Erythroblast (primary cell): ENCODE results near the gene ZXDB.

Experiments
- DNase-seq, 2 experiments: peaks; one replicate each; lab custom pipeline; 2025; lab: John Stamatoyannopoulos, UW
- GATA1 ChIP-seq: IDR thresholded peaks from 2 replicates; pipeline ENCODE4 v1.6.1; 2011; ENCODE audit warnings: low read depth, mild to moderate bottlenecking, control low read depth, low read length, moderate library complexity
- POLR2A ChIP-seq: IDR thresholded peaks from 2 replicates; pipeline ENCODE4 v1.6.1; 2011; ENCODE audit warnings: mild to moderate bottlenecking, low read length

The ZXDB gene

GRCh38 chrX:57640674-57641016, 48.8 kb downstream of the ZXDB start:
- no peak for TF ChIP-seq POLR2A
- TF ChIP-seq GATA1: no peak
- DNase-seq: no peak

DNA sequence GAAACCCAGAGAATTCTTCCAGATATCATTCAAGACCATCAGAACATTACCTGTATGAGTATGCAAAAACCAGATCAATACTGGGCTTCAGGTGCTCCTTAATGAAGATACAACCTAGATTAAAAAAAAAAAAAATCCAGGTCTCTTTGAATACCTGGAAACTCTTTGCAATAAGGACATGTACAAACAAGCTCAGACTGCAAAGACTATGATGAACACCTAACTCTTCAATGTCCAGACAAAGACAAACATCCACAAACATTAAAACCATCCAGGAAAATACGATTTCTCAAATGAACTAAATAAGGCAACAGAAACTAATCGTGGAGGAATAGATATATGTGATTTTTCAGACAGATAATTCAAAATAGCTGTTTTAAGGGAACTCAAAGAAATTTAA, 49.5 kb downstream of the ZXDB start:
- TF ChIP-seq POLR2A: no peak
- TF ChIP-seq GATA1: no peak
- no peak for DNase-seq

DNA sequence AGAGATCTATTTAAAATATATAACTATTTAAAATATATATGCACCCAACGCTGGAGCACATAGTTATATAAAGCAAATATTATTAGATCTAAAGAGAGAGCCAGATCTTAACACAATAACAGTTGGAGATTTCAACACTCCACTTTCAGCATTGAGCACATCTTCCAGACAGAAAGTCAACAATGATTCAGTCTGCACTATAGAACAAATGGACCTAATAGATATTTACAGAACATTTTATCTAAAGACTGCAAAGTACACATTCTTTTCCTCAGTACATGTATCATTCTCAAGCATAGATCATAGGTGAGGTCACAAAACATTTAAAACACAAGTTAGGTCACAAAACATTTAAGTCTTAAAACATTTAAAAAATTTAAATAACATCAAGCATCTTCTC, 51.9 kb downstream of the ZXDB start:
- no peak for DNase-seq

DNA sequence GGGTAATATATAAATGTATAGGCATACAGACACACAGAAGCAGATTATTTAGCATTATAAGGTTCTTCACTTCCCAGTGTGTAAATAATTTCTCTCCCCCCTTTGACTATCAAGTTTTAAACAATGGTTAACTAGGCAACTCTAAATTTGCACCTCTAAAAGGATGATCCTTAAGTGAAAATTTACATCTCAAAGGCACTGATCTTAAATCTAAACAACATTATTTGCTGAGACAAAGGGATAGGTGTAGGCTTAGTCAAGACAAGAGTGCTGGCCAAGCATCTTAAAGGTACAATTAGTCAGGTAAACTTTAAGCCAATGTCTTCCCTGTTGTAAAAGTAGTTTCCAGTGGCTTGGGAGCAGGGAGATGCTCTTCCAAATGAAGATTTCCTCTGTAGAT, 55.2 kb downstream of the ZXDB start:
- TF ChIP-seq POLR2A: no peak
- TF ChIP-seq GATA1: no peak

More for the DNA sequence above, 51.9 kb downstream of the ZXDB start:
- no peak for TF ChIP-seq POLR2A
- no peak for TF ChIP-seq GATA1

More for the DNA sequence above, 55.2 kb downstream of the ZXDB start:
- DNase-seq: no peak
